Astrocyte of the cerebellum (primary cell): ENCODE results near the gene CHD2.

Experiments used
- DNase-seq: peaks from one replicate; pipeline ENCODE4 v3.0.0-alpha.2; 2011; ENCODE audit warnings: low read depth
- H3K4me3 ChIP-seq: 2 replicates; pipeline ENCODE4 v1.5.1; 2011; ENCODE audit warnings: mild to moderate bottlenecking, low read depth, low read length, moderate library complexity
- CTCF ChIP-seq: IDR thresholded peaks from 2 replicates; pipeline ENCODE4 v1.5.1; 2012; ENCODE audit warnings: low read length, low read depth, moderate library complexity, mild to moderate bottlenecking; ENCODE audit errors: missing control alignments
- in situ Hi-C: cut with HindIII; loops from 2 replicates; pipeline ENCODE4 v1.10.0; 2017; ENCODE audit warnings: low sequenced_read_pairs

Gene CHD2

DNA sequence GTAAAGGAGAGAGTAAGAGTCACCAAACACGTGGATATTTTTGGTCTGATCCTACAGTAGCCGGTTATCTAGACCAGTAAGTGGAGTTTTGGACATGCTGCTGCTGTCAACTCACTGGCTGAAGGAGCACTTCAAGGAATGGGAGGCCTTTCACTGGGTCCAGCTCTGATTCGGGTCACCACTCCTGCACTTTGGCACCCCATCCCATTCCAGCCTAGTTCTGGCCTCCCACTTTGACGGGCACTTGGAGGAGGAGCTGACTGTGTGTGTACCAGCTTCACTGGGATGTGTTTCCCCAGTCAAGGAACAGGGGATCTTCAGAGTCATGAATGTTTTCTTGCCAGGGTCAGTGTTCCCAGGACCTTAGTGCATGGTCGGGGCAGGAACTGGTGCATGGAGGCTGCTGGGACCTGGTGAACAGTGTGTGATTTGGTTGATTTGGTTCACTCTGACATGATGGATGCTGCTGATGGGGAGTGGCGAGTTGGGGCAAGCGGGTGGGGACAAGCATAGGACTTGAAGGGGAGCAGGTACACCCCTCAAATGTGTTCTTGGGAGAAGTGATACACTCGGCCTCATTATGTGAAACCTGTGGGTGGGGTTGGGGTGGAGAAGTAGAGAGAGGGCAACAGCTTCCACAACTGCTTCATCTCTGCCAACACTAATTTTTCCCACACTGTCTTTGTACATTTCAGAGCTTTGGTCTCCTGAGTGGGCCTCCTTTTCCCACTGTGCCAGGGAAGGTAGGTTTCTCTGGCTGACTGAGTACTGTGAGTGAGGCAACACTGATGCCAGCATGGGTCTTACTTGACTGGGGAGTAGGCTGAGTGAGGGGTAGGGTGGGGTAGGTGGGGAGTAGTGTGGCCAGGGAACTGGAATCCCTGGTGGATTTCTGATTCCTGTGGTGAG is 124.8 kb downstream of the CHD2 start:
- H3K4me3 ChIP-seq, result no peak overlapping the region
- in situ Hi-C loops, result no loop called here
- TF ChIP-seq CTCF, result no peak
- DNase-seq, result no peak

DNA sequence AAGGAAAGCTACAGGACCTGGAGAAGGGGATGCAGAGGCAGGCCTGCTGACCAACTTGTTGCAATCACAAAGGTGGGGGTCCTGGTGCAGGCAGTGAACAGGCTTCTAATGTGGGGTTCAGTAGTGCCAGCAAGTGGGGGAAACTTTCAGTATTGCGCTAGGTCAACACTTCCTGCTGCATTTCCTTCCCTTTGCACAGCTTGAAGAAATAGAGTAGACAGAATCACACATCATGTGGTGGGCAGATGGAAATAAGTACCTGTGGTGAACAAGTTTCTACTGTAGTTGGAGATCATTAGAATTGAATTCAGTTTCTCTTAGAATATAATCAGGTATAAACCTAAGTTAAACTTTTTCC is 125.5 kb downstream of the CHD2 start:
- DNase-seq, result no peak
- in situ Hi-C loops, result no loop called here
- H3K4me3 ChIP-seq, result no peak overlapping the region
- TF ChIP-seq CTCF, result no peak

DNA sequence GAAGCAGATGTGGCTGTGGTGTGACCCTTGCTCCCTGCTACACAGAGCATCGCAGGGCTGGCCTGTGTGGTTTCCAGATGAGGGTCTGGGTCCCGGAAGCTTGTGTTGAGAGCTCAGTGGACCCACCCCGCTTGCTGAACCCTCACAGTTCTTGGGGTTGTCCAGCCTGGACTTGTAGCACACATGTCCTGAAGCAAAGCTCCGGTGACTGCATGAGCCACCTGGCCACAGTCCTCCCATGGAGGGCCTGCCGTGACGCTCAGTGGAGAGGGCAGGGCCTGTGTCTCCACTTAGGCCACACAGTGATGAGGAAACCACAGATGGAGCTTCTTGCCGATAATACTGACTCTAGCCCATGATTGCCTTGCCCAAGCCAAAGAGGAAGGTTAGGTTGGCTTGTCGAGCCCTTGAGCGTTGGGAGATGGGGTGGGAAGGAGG is 126.3 kb downstream of the CHD2 start:
- in situ Hi-C loops, result no loop called here
- no peak overlapping the region for H3K4me3 ChIP-seq
- DNase-seq, result no peak
- TF ChIP-seq CTCF, result no peak

DNA sequence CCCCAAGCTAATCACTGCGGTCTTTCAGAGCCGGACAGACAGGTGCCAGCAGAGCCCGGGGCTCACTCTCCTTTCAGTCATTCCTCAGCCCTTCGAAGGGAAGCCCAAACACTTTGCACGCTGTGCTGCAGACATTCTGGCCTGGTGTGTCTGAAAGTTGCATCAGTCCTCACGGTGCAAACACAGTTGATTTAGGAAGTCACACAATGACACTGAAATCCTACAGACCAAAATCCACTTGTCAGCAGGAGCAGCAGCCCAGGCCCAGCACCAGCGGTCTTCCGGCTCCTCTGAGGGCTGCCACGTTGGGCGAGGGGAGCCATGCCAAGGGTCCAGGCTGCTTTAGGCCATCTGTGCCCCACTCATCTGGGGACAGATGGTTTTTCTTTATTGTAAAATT is 127.3 kb downstream of the CHD2 start:
- no peak for DNase-seq
- no peak overlapping the region for H3K4me3 ChIP-seq
- in situ Hi-C loops, result no loop called here
- no peak for TF ChIP-seq CTCF

GRCh38 chr15:93028111-93028631 is 128.0 kb downstream of the CHD2 start:
- in situ Hi-C loops, result no loop called here
- no peak for DNase-seq
- no peak overlapping the region for H3K4me3 ChIP-seq
- no peak for TF ChIP-seq CTCF

GRCh38 chr15:93028632-93029213 is 128.6 kb downstream of the CHD2 start:
- no peak for TF ChIP-seq CTCF
- H3K4me3 ChIP-seq, result no peak overlapping the region
- in situ Hi-C loops, result no loop called here
- peak; percentile 67 for DNase-seq
